ENCODE results near the gene ZC2HC1C.
A peak's percentile ranks its signal among the peaks of the same experiment; 100 is the strongest.
"Not testable (repeated sequence)": the region's sequence is repeated elsewhere in the genome, so short reads cannot be mapped to it uniquely, and the experiment has no call there.

Gene ZC2HC1C

DNA sequence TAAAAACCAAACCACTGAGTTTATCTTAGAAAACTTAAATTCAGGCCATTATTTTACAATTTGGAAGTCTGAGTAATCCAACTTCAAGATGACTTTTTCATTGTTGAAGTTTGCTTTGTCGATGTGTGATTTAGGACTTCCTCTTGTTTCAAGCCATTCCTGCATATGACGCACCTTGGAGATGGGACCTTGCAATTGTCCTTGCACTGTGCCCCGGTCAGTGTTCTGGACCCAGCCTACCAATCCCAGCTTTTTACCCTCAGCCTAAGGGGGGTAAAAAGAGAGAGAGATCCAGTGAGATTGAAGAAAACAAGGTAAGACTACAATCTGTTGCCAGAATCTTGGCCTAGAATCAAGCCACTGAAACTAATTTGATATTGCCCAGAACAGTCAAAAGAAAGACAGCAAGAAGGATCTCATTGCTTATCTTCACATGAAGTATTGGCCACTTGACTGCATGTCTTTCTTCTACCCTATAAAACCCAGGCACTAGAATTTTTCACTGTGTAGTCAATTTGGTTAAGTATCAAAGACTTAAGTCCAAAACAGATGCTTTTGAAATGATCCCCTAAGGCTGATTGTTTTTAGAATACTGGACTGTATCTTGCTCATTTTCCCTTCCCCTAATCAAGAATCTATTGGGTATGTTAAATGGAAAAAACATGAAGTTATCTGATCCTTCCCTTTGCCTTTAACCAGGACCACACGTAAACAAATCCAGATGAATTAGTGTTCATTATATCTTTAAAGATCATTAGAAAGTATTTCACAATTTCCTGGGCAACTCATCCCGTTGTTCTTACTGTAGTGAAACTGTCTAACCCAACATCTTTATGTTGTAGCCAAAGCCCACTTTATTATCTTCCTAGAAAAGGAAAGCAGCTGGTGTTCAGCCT lies 15.8 kb upstream of the ZC2HC1C start:
- DNase-seq (ENCODE audit: low read depth in 1 of 2, low spot score in 1 of 2) = no peak

DNA sequence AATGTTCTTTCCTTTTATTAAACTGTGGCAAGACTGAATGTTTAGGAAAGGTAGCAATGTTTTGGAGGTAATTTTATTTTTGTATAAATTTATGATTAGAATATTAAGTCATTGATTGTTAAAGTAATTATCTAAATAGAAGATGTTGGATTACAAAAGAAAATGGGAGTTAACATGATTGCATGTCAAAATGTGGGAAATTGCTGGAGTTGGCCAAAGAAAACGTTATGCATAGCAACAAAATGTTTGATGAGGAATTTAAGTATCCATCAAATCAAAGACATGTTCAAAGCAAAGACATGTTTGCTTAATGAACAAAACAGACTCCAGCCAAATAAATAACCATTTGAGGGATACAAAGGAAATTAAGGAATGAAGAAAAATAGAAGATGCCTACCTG lies 15.0 kb upstream of the ZC2HC1C start:
- DNase-seq (ENCODE audit: low read depth in 1 of 2, low spot score in 1 of 2) = no peak

DNA sequence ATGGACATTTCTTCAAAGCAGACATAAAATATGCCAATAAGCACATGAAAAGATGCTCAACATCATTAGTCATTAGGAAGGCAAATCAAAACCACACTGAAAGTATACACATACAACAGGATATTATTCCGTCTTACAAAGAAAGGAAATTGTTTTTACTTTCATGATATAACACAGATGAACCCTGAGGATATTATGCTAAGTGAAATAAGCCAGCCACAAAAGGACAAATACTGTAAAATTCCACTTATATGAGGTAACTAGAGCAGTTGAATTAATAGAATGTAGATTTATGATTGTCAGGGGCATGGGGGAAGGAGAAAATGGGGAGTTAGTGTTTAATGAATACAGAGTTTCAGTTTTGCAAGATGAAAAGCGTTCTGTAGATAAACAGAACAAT lies 9.8 kb upstream of the ZC2HC1C start:
- no peak for DNase-seq (ENCODE audit: low read depth in 1 of 2, low spot score in 1 of 2)

DNA sequence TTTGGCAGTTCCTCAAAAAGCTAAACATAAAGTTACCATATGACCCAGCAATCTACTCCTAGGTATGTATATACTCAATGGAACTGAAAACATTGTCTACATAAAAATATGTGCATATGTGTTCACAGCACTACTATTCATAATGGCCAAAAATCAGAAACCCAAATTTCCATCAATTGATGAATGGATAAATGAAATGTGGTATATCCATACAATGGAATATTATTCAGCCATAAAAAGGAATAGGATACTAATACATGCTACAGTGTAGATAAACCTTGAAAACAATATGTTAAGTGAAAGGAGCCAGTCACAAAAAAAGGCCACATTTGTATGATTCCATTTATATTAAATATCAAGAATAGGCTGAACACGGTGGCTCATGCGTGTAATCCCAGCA lies 9.0 kb upstream of the ZC2HC1C start:
- no peak for DNase-seq (ENCODE audit: low read depth in 1 of 2, low spot score in 1 of 2)

DNA sequence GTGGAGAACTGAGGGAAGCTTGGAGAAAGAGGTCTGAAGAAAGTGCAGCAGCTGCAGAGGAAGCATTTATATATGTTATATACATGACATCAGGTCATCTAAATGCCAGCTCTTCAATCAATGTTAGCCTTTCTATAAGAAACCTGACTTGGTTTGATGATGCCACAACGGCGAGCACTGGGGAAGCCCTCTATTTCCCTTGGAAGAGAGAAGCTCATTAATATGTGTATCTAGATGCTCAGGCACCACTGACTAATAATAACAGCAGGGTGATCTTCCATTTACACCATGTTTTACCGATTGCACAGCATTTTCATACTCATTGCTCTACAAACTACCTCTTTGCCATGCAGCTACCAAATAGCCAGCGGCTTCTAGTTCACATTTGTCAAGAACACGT lies 6.4 kb upstream of the ZC2HC1C start:
- no peak for DNase-seq (ENCODE audit: low read depth in 1 of 2, low spot score in 1 of 2)

DNA sequence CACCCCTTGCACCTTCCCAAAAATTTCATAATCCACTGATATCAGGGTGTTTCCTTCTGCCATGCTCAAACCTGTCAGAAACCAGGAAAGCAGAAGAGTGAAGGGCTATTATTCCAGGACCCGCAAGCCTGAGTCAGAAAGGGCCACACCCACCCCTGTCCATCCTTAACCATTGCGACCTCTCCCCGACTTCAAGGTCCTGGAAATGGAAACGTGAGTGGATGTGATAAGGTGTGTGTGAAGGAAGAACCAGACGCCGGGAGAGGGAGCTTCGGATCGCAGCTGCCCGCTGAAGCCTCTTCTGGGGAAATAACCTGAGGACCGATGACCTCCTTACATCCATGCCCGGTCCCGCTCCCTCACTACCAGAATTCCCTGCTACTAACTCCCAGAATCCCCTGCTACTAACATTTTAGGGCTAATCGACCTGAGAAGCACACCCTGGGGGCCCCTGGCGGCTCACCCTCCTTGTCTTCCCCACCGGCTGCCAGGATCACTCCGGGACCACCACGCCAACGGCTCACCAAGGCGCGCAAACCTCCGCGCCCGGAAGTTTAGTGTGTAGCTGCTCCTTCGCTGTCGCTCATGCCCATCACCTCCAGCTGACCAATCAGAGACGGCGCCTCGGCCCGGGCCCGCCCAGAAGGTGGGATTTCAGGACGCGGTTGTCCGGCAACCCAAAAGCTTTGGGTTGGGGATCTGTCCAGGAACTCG lies 5.8 kb upstream of the ZC2HC1C start, which contains the start of gene ACYP1:
ACYP1 (minus strand) TSS at position 534 of the 714 bp plus-strand sequence; CDS start at position 63, 471 bp downstream.
- DNase-seq (ENCODE audit: low read depth in 1 of 2, low spot score in 1 of 2) = peak; percentile 78 to 83

DNA sequence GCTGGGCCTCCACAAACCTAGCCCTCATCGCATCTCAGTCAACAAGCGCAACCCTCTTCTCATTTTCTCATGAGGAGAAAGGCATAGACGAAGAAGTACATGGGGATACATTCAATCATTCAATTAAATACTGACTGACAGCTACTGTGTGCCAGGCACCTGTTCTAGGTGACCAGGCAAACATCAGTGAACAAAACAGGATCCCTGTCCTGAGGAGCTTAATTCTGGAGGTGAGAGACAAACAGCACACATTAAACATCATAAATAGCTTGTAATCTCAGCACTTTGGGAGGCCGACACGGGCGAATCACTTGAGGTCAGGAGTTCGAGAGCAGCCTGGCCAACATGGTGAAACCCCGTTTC lies 5.3 kb upstream of the ZC2HC1C start:
- DNase-seq (ENCODE audit: low read depth in 1 of 2, low spot score in 1 of 2) = no peak

DNA sequence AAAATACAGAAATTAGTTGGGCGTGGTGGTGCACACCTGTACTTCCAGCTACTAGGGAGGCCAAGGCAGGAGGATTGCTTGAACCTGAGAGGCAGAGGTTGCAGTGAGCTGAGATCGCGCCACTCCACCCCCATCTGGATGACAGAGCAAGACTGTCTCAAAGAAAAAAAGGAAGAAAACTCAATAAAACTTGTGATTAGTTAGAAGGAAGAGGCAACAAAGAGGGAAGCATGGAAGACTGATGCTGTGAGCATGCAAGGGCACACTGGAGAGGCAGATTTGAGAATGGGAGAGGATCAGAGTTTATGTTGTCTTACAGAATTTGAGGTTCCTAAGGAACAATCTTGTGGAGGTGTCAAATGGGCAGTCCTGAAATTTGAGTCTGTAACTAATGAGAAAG lies 2.8 kb upstream of the ZC2HC1C start:
- DNase-seq (ENCODE audit: low read depth in 1 of 2, low spot score in 1 of 2) = no peak

DNA sequence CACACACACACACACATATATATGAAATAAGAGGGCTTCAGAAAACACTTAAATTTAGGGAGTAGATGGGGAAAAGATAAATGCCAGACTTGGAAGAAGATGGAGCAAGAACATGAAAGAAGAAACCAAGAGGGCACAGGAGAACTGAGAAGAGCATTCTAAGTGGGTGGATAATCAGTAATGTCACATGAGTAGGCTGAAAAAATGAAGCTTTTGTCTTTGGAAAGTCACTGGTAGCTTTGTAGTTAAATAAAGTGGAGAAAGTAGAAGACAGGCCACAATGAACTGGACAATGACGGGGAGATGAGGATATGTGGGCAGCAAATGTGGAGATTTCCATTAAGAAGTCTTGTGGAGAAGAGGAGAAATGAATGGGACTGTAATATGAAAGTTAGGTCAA lies 2.2 kb upstream of the ZC2HC1C start:
- no peak for DNase-seq (ENCODE audit: low read depth in 1 of 2, low spot score in 1 of 2)

DNA sequence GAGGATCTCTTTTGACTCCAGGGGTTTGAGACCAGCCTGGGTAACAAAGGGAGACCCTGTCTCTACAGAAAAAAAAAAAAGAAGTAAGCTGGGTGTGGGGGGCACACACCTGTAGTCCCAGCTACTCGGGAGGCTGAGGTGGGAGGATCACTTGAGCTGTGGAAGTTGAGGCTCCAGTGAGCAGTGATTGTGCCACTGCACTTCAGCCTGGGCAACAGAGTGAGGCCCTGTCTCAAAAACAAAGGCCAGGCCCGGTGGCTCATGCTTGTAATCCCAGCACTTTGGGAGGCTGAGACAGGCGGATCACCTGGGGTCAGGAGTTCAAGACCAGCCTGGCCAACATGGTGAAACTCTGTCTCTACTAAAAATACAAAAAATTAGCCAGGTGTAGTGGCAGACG lies 1.7 kb upstream of the ZC2HC1C start:
- not testable (repeated sequence) for DNase-seq (ENCODE audit: low read depth in 1 of 2, low spot score in 1 of 2)

DNA sequence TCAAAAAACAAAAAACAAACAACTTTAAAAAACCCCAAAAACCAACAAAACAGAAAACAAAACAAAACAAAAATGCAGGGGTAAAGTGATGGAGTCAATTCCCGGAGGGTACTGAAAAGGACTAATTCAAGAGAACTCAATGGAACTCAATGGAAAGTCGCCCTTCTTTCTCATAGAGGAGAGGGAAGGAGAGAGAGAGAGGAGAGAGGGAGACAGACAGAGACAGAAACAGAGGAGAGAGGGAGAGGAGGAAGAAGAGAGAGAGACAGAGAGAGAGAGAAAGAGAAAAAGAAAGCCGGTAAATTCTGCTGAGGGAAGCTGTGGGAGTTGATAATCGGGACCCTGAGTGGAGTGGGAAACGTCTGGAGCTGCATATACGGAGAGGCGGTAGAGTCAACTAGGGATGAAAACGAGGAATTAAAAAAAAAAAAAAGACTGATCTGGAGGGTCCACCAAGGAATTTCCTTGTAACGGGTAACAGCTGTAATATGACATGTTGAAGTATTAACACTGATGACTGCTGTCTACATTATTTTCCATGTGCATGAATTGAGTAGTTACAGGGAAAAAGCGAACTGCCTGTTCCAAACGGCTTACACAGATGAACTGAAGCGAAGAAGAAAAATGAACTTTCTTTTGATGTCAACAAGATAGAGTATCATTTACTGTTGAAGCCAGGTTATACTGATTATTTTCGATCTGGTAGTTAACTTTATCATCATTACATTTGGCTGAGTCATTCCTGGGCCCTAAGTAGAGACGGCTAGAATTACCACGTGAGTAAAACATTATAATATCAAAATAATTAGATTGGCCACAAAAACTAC lies 934 bp upstream of the ZC2HC1C start:
- no peak for DNase-seq (ENCODE audit: low read depth in 1 of 2, low spot score in 1 of 2)

DNA sequence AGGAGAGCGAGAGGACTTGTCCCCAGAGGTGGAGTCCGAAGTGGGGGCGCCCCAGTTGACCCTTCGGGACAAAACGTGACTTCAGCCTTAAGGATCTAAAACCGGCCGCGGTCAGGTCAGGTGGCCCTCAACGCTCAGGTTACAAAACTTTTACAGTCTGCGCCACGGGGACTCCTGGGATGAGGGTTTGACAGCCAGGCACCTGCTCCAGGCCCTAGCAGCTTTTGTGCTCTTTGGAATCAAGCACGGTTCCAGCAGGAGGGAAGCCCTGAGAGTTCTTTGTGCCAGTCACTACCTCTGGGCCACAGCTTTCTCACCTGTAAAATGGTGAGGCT lies 337 bp downstream of the ZC2HC1C start:
- DNase-seq (ENCODE audit: low read depth in 1 of 2, low spot score in 1 of 2) = no peak

DNA sequence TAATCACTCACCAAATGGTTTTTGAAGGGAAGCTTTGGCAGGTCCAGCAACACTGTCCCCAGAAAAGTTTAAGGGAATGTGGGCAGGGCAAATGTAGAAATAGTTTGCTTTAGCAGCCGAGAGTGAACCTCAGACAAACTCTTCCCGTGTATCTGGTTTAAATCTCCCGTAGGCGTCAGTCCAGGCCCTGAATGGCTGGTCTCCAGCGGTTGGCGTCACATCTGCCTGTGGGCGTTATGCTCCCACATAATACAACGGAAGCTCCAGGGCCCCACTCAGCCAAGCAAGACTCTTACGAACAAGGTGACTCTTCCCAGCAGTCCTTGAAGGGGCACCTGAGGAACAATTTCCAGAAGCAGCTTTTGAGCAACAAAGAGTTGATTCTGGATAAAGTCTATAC lies 942 bp downstream of the ZC2HC1C start:
- no peak for DNase-seq (ENCODE audit: low read depth in 1 of 2, low spot score in 1 of 2)

DNA sequence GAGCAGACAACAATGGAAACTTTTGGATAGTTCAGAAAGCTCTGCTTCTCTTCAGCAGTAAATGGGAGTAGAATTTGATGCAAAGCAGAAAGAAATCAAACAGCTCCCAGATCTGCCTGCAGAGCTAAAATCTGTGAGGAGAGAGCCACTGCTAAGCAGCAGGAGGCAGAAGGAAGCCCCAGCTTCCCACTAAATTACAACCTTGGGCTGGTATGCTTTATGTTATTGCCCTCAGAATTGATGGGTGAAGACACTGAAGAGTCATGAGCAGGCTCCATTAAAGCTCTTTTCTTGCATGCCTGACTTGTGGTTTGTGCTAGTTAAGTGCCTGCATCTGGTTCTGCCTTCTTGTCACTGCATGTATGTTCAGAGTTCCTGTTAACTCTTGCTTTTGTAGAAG lies 8.4 kb downstream of the ZC2HC1C start:
- no peak for DNase-seq (ENCODE audit: low read depth in 1 of 2, low spot score in 1 of 2)

DNA sequence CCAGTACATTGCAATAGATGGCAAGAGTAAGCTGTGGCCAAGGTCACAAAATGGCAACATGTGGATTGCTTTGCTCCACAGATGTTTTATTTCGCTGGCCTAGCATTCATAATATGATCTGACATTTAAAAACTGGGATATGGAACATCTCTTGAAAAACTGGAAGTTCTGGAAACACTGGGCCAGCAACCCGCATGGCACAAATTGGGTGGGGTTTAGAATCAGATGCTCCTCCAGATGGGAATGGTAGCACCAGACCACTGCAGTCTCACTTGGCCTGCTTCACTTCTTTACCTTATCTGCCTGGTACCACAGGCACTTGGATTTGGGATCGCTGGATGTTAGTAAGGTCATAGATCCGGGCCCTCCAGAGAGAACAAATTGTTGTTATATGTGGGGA lies 10.1 kb downstream of the ZC2HC1C start:
- no peak for DNase-seq (ENCODE audit: low read depth in 1 of 2, low spot score in 1 of 2)

DNA sequence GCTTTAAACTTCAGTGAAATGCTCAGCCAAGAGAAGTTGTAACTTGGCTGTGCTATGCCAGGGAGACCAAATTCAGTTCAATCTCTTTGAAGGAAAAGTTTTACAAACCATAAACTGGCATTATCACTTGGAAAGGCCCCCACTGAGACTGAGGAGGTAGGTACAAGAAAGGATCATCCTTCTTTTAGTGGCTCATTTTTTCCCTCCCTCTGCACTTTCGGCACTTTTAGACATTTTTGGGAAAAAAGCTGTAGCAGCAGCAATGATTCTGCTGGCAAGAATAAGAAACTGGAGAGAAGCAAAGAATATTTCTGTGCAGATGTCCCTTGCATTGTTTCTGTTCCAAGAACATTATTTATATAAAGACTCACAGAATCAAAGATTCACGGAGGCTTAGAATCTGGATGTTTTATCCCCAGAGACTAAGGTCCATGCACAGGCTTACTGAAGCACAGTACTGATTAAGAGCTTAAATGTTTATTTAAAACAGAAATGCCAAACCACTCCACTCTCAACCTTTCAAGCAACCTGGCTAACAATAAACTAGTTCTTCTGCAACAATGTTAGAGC lies 12.3 kb downstream of the ZC2HC1C start:
- no peak for DNase-seq (ENCODE audit: low read depth in 1 of 2, low spot score in 1 of 2)

DNA sequence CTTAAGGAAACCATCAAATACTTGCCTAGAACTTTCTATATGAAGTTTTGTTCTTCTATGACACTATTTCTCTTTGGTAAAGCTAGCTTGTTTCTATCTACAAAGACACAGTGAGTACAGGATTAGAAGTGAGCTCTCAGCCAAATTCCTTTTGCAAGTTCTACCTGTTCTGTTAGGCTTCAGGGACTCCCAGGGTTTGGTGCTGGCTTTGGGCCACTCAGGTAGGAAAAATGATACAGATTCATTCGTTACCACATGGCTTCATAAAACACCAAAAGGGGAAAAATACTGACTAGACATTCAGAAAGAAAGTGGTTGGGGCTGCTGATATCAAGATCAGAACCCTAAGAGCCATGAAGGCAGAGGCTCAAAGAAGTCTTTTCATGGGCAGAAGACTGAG lies 13.8 kb downstream of the ZC2HC1C start:
- no peak for DNase-seq (ENCODE audit: low read depth in 1 of 2, low spot score in 1 of 2)

DNA sequence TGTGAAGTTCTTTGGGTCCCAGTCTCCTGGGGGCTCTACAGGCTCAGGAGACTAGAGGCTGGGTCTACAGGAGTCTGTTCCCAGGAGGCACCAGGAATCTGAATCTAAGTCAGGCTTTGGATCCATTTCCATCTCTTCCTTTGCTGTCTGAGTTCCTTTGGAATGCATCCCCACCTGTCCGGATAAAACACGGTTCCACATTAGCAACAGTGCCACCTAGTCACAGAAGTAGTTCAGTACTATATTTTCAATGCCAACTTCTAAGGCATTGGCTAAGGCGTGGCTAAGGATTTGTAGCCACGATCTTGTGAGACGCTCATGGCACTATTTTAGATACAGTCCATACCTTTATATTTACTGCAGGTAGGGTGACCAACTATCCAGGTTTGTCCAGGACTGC lies 15.1 kb downstream of the ZC2HC1C start:
- DNase-seq (ENCODE audit: low read depth in 1 of 2, low spot score in 1 of 2) = no peak

DNA sequence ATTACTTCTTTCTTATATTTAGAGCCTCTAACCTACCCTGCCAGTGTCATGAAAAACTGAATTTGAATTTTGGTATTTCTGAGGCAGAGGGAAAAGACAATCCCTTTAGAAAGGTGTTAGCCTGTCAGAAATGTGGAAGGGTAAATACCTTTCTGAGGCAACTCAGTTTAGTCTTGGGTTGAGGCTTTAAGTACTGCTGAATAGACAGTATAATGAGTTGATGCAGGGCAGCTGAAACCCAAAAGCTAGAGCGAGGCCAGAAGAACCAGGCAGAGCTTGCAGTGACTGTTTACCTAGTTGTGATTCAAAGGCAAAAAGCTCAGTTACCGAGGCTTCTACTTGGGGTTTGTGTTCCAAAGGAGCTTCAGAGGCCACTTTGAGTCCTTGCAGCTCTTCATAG lies 18.7 kb downstream of the ZC2HC1C start:
- no peak for DNase-seq (ENCODE audit: low read depth in 1 of 2, low spot score in 1 of 2)

DNA sequence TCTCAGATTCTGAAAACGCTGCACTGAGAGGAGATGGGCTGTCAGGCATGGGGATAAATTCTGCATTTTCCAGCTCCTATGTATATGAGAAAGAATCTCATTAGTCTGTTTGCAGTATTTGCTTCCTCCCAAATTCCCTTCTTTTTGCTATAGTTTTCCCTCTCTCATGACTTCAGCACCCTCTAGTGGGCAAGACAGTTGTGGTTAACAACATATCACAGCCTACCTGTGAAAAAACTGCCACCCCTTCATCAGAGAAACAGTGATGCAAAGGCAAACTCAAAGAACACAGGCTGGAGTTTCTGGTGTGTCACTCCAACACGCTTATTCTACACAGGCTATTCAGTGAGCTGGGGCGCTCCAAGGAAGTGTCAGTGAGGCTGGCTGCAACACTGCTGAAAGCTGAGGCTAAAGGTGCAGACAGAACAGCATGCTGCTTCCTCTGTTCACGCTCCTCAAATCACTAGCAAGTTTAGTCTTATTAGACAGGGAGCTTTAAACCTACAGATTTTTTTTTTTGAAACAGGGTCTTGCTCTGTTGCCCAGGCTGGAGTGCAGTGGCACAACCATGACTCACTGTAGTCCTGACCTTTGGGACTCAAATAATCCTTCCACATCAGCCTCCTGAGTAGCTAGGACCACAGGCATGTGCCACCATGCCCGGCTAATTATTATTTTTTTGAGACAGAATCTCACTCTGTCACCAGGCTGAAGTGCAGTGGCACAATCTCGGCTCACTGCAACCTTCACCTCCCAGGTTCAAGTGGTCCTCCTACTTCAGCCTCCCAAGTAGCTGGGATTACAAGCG lies 19.3 kb downstream of the ZC2HC1C start:
- no peak for DNase-seq (ENCODE audit: low read depth in 1 of 2, low spot score in 1 of 2)

DNA sequence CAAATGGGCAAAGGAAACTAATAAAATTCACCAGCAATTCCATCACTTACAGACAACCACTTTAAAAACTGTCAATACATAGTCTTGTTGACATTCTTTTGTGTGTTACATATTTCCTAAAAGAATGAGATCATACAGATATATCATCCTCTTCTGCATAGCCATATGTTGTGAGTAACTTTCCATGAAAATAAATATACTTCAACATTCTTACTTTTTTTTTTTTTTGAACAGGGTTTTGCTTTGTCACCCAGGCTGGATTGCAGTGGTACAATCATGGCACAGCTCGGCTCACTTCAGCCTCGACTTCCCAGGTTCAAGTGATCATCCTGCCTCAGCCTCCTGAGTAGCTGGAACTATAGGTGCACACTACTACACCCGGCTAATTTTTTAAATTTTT lies 20.9 kb downstream of the ZC2HC1C start:
- DNase-seq (ENCODE audit: low read depth in 1 of 2, low spot score in 1 of 2) = no peak

Data from activated T-helper 1 cell treated with anti-CD3 and anti-CD28 coated beads, Interleukin-2, amount 50 U/mL, for 16 hours (primary cell).